K562 (cell line): ENCODE results near the gene FANCC. TPM values are rescaled to one million over a fixed set of nuclear protein-coding genes. Genes with fewer than 3 reads are reported as not detected.

Experiments used
- ARNT ChIP-seq, 2 experiments: fragments of 450-650 bp; IDR thresholded peaks; 2 replicates each; pipeline ENCODE4 v1.6.1; 2016; ENCODE audit warnings: mild to moderate bottlenecking in 1 of 2
- CCAR2 ChIP-seq: fragments of 200-400 bp; formaldehyde crosslinking; IDR thresholded peaks from 2 replicates; pipeline ENCODE4 v1.6.1; 2017; ENCODE audit warnings: mild to moderate bottlenecking, low read depth, low read length
- CEBPG ChIP-seq, 3 experiments: fragments of 200-800 bp in 1 of 3; sonication (Bioruptor generic) in 1 of 3; sonication (generic) in 1 of 3; formaldehyde crosslinking in 1 of 3; IDR thresholded peaks in 2 of 3; conservative IDR thresholded peaks in 1 of 3; 2 replicates each; pipeline versions ENCODE4 v1.6.1 to v1.8.0; 2016 to 2022; ENCODE audit warnings: missing compliant biosample characterization in 2 of 3, missing genetic modification characterization in 2 of 3, mild to moderate bottlenecking in 1 of 3, missing genetic modification reagents in 1 of 3
- CHCHD3 ChIP-seq: fragments of 250-450 bp; sonication (Bioruptor Pico); IDR thresholded peaks from 2 replicates; pipeline ENCODE4 v2.1.2; 2022; ENCODE audit warnings: mild to moderate bottlenecking
- CHD2 ChIP-seq: IDR thresholded peaks from 2 replicates; pipeline ENCODE4 v1.6.1; 2011; ENCODE audit warnings: low read depth, low read length
- ELK1 ChIP-seq: sonication (generic); formaldehyde crosslinking; IDR thresholded peaks from 2 replicates; pipeline ENCODE4 v1.8.1; 2022; ENCODE audit warnings: missing genetic modification reagents
- KDM1A ChIP-seq, 2 experiments: fragments of 450-650 bp; IDR thresholded peaks; 2 replicates each; pipeline ENCODE4 v1.6.1; 2016; ENCODE audit warnings: mild to moderate bottlenecking in 2 of 2
- KHSRP ChIP-seq: fragments of 450-650 bp; IDR thresholded peaks from 2 replicates; pipeline ENCODE4 v1.6.1; 2017
- LCOR ChIP-seq: sonication (generic); formaldehyde crosslinking; IDR thresholded peaks from 2 replicates; pipeline ENCODE4 v1.8.0; 2022; ENCODE audit warnings: mild to moderate bottlenecking, missing genetic modification reagents
- MEF2D ChIP-seq: conservative IDR thresholded peaks from 2 replicates; pipeline ENCODE4 v1.6.1; 2016; ENCODE audit warnings: low read depth, missing genetic modification characterization, missing compliant biosample characterization
- RFX5 ChIP-seq: IDR thresholded peaks from 2 replicates; pipeline ENCODE4 v1.6.1; 2011; ENCODE audit warnings: low read depth, mild to moderate bottlenecking, improper control_type of control experiment, low read length
- ZBED1 ChIP-seq: IDR thresholded peaks from 2 replicates; pipeline ENCODE4 v1.6.1; 2014
- ZFP30 ChIP-seq: fragments of 250-450 bp; sonication (Bioruptor Pico); IDR thresholded peaks from 2 replicates; pipeline ENCODE4 v1.8.0; 2022; ENCODE audit warnings: moderate library complexity, mild to moderate bottlenecking, inconsistent platforms, borderline replicate concordance
- ZKSCAN8 ChIP-seq: fragments of 200-800 bp; sonication (Bioruptor generic); IDR thresholded peaks from 2 replicates; pipeline ENCODE4 v1.6.1; 2016; ENCODE audit warnings: missing genetic modification characterization, missing compliant biosample characterization
- ZNF408 ChIP-seq: fragments of 250-450 bp; sonication (Bioruptor Pico); IDR thresholded peaks from 2 replicates; pipeline ENCODE4 v1.4.0; 2020; ENCODE audit warnings: low read depth, mild to moderate bottlenecking, moderate library complexity
- ZNF695 ChIP-seq: fragments of 450-650 bp; formaldehyde crosslinking; IDR thresholded peaks from 2 replicates; pipeline ENCODE4 v1.4.0; 2020; ENCODE audit warnings: mild to moderate bottlenecking, moderate library complexity
- polyA plus RNA-seq, 8 experiments: library from polyadenylated mRNA; depleted of rRNA in 4 of 8; stranded (reverse) in 5 of 8; unstranded in 3 of 8; fragments of >200 nt; fragmentation: Nextera tagmentation in 2 of 8; fragmentation: Illumina TruSeq in 1 of 8; extraction: Ambion mirVana in 2 of 8; extraction: Trizol in 1 of 8; gene quantifications; 2 replicates each; pipeline versions ENCODE4 v1.2.1 to v1.2.3, GENCODE V29; 2011 to 2014; ENCODE audit warnings: inconsistent platforms in 1 of 8, missing spikeins in 1 of 8
- total RNA-seq, 7 experiments: library from RNA; depleted of rRNA in 6 of 7; stranded (reverse); fragments of >200 nt in 6 of 7; fragmentation: Illumina TruSeq in 2 of 7; extraction: Trizol in 2 of 7; gene quantifications; 2 replicates each; pipeline versions ENCODE4 v1.2.1 to v1.2.3, GENCODE V29; 2011 to 2021; ENCODE audit warnings: low replicate concordance in 1 of 7
- TF ChIP-seq, protein P1 (sequence below): fragments of 450-650 bp; IDR thresholded peaks from 2 replicates; pipeline ENCODE4 v1.7.0; 2016; ENCODE audit warnings: borderline replicate concordance
- TF ChIP-seq, protein P2 (sequence below): sonication (generic); formaldehyde crosslinking; IDR thresholded peaks from 2 replicates; pipeline ENCODE4 v1.8.0; 2023; ENCODE audit warnings: missing genetic modification reagents, mild to moderate bottlenecking, borderline replicate concordance
- TF ChIP-seq, protein P3 (sequence below): sonication (generic); formaldehyde crosslinking; IDR thresholded peaks from 2 replicates; pipeline ENCODE4 v1.9.0; 2022; ENCODE audit warnings: mild to moderate bottlenecking, missing genetic modification reagents

FANCC gene
- total and polyA plus RNA-seq, 9 of the 15 experiments (the other 6 are each of a cell fraction or from before 2014, with no cell fraction given) = 4.6 to 18.4 (median 14.2) TPM

DNA sequence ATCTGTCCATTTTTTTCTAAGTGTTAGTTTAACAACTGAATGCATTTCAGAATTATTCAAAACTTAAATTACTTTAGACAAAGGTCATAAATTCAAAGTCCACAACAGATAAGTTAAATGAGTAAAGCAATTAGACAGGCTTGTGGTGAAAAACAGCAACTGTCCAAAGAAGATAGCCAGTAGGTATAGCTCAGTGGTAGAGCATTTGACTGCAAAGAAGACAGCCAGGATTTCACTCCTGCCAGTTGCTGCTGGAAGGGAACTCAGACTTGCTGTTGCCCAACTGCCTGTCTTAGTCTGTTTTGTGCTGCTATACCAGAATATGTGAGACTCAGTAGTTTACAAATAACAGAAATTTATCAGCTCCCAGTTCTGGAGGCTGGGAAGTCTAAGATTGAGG, 10.0 kb downstream of the FANCC start (continued):
- TF ChIP-seq, protein P1, sequence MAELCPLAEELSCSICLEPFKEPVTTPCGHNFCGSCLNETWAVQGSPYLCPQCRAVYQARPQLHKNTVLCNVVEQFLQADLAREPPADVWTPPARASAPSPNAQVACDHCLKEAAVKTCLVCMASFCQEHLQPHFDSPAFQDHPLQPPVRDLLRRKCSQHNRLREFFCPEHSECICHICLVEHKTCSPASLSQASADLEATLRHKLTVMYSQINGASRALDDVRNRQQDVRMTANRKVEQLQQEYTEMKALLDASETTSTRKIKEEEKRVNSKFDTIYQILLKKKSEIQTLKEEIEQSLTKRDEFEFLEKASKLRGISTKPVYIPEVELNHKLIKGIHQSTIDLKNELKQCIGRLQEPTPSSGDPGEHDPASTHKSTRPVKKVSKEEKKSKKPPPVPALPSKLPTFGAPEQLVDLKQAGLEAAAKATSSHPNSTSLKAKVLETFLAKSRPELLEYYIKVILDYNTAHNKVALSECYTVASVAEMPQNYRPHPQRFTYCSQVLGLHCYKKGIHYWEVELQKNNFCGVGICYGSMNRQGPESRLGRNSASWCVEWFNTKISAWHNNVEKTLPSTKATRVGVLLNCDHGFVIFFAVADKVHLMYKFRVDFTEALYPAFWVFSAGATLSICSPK = no peak
- TF ChIP-seq ZFP30 (CRISPR knock-in tag) (no peak), ZBED1 (no peak), LCOR (CRISPR knock-in tag) (no peak), ARNT (IDR thresholded peaks at IDR 0.05) (no peak), KDM1A (IDR thresholded peaks at IDR 0.05) (peak; percentile 41 to 65; a peak in 3 of 4 replicates), RFX5 (no peak), CHD2 (no peak), ZNF695 (no peak), KHSRP (no peak), CHCHD3 (CRISPR knock-in tag) (no peak), ZKSCAN8 (no peak), ELK1 (no peak), CCAR2 (no peak), CEBPG (CRISPR knock-in tag; IDR thresholded peaks at IDR 0.05) (0 out of 2 replicates have a peak, but pooled peaks have one; percentile 14), CEBPG (tag; conservative IDR thresholded peaks at IDR 0.05 in 1 of 2, IDR thresholded peaks at IDR 0.05 in 1 of 2) (peak; percentile 57 to 64), ZNF408 (no peak), MEF2D (no peak)
- TF ChIP-seq, protein P2, sequence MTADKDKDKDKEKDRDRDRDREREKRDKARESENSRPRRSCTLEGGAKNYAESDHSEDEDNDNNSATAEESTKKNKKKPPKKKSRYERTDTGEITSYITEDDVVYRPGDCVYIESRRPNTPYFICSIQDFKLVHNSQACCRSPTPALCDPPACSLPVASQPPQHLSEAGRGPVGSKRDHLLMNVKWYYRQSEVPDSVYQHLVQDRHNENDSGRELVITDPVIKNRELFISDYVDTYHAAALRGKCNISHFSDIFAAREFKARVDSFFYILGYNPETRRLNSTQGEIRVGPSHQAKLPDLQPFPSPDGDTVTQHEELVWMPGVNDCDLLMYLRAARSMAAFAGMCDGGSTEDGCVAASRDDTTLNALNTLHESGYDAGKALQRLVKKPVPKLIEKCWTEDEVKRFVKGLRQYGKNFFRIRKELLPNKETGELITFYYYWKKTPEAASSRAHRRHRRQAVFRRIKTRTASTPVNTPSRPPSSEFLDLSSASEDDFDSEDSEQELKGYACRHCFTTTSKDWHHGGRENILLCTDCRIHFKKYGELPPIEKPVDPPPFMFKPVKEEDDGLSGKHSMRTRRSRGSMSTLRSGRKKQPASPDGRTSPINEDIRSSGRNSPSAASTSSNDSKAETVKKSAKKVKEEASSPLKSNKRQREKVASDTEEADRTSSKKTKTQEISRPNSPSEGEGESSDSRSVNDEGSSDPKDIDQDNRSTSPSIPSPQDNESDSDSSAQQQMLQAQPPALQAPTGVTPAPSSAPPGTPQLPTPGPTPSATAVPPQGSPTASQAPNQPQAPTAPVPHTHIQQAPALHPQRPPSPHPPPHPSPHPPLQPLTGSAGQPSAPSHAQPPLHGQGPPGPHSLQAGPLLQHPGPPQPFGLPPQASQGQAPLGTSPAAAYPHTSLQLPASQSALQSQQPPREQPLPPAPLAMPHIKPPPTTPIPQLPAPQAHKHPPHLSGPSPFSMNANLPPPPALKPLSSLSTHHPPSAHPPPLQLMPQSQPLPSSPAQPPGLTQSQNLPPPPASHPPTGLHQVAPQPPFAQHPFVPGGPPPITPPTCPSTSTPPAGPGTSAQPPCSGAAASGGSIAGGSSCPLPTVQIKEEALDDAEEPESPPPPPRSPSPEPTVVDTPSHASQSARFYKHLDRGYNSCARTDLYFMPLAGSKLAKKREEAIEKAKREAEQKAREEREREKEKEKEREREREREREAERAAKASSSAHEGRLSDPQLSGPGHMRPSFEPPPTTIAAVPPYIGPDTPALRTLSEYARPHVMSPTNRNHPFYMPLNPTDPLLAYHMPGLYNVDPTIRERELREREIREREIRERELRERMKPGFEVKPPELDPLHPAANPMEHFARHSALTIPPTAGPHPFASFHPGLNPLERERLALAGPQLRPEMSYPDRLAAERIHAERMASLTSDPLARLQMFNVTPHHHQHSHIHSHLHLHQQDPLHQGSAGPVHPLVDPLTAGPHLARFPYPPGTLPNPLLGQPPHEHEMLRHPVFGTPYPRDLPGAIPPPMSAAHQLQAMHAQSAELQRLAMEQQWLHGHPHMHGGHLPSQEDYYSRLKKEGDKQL = no peak
- TF ChIP-seq, protein P3, sequence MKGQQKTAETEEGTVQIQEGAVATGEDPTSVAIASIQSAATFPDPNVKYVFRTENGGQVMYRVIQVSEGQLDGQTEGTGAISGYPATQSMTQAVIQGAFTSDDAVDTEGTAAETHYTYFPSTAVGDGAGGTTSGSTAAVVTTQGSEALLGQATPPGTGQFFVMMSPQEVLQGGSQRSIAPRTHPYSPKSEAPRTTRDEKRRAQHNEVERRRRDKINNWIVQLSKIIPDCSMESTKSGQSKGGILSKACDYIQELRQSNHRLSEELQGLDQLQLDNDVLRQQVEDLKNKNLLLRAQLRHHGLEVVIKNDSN (CRISPR knock-in tag) = no peak
